ENCODE results near the gene OR52A1.

Gene OR52A1

GRCh38 chr11:5107285-5107684, 47.3 kb downstream of the OR52A1 start:
- no peaks in the 10 kb centered on the region for H3K9me3 ChIP-seq (ENCODE audit: control insufficient read depth in 1 of 2, low read length in 2 of 2)
- H3K27ac ChIP-seq (ENCODE audit: low read depth, low read length), result no peak overlapping the region
- no peaks in the 10 kb centered on the region for H3K27me3 ChIP-seq (ENCODE audit: control insufficient read depth in 1 of 2, insufficient read depth in 2 of 2, low read length in 2 of 2)
- H3K4me3 ChIP-seq (ENCODE audit: low read depth in 1 of 2, low read length in 2 of 2), result no peak overlapping the region
- no peak overlapping the region for H3K9ac ChIP-seq (ENCODE audit: low read depth in 1 of 2, low read length in 2 of 2)
- no peaks in the 10 kb centered on the region for H3K36me3 ChIP-seq (ENCODE audit: control insufficient read depth in 1 of 2, insufficient read depth in 2 of 2, low read length in 2 of 2)
- no peaks in the 10 kb centered on the region for H3K4me1 ChIP-seq (ENCODE audit: control insufficient read depth in 1 of 2, insufficient read depth in 2 of 2, low read length in 2 of 2)

- no peak overlapping the region for H3K27ac ChIP-seq (ENCODE audit: low read depth, low read length)
- no peak overlapping the region for H3K9ac ChIP-seq (ENCODE audit: low read depth in 1 of 2, low read length in 2 of 2)
- no peaks in the 10 kb centered on the region for H3K9me3 ChIP-seq (ENCODE audit: control insufficient read depth in 1 of 2, low read length in 2 of 2)
- no peaks in the 10 kb centered on the region for H3K27me3 ChIP-seq (ENCODE audit: control insufficient read depth in 1 of 2, insufficient read depth in 2 of 2, low read length in 2 of 2)
- H3K4me3 ChIP-seq (ENCODE audit: low read depth in 1 of 2, low read length in 2 of 2), result no peak overlapping the region
- no peaks in the 10 kb centered on the region for H3K36me3 ChIP-seq (ENCODE audit: control insufficient read depth in 1 of 2, insufficient read depth in 2 of 2, low read length in 2 of 2)
- no peaks in the 10 kb centered on the region for H3K4me1 ChIP-seq (ENCODE audit: control insufficient read depth in 1 of 2, insufficient read depth in 2 of 2, low read length in 2 of 2)
These were observed 51.5 kb downstream of the OR52A1 start for GRCh38 chr11:5103066-5103465.

- H3K4me1 ChIP-seq (ENCODE audit: control insufficient read depth in 1 of 2, insufficient read depth in 2 of 2, low read length in 2 of 2), result no peaks in the 10 kb centered on the region
- H3K27ac ChIP-seq (ENCODE audit: low read depth, low read length), result no peak overlapping the region
- no peaks in the 10 kb centered on the region for H3K36me3 ChIP-seq (ENCODE audit: control insufficient read depth in 1 of 2, insufficient read depth in 2 of 2, low read length in 2 of 2)
- H3K9me3 ChIP-seq (ENCODE audit: control insufficient read depth in 1 of 2, low read length in 2 of 2), result no peaks in the 10 kb centered on the region
- H3K27me3 ChIP-seq (ENCODE audit: control insufficient read depth in 1 of 2, insufficient read depth in 2 of 2, low read length in 2 of 2), result no peaks in the 10 kb centered on the region
- H3K9ac ChIP-seq (ENCODE audit: low read depth in 1 of 2, low read length in 2 of 2), result no peak overlapping the region
- H3K4me3 ChIP-seq (ENCODE audit: low read depth in 1 of 2, low read length in 2 of 2), result no peak overlapping the region
These were observed 52.3 kb downstream of the OR52A1 start for GRCh38 chr11:5102246-5102645.

GRCh38 chr11:5096011-5096410, 58.5 kb downstream of the OR52A1 start:
- no peak overlapping the region for H3K9ac ChIP-seq (ENCODE audit: low read depth in 1 of 2, low read length in 2 of 2)
- no peak overlapping the region for H3K4me3 ChIP-seq (ENCODE audit: low read depth in 1 of 2, low read length in 2 of 2)
- no peaks in the 10 kb centered on the region for H3K4me1 ChIP-seq (ENCODE audit: control insufficient read depth in 1 of 2, insufficient read depth in 2 of 2, low read length in 2 of 2)
- no peaks in the 10 kb centered on the region for H3K9me3 ChIP-seq (ENCODE audit: control insufficient read depth in 1 of 2, low read length in 2 of 2)
- no peaks in the 10 kb centered on the region for H3K27me3 ChIP-seq (ENCODE audit: control insufficient read depth in 1 of 2, insufficient read depth in 2 of 2, low read length in 2 of 2)
- no peak overlapping the region for H3K27ac ChIP-seq (ENCODE audit: low read depth, low read length)
- H3K36me3 ChIP-seq (ENCODE audit: control insufficient read depth in 1 of 2, insufficient read depth in 2 of 2, low read length in 2 of 2), result no peaks in the 10 kb centered on the region
